ENCODE measurements around the gene SLCO2B1.

DNA sequence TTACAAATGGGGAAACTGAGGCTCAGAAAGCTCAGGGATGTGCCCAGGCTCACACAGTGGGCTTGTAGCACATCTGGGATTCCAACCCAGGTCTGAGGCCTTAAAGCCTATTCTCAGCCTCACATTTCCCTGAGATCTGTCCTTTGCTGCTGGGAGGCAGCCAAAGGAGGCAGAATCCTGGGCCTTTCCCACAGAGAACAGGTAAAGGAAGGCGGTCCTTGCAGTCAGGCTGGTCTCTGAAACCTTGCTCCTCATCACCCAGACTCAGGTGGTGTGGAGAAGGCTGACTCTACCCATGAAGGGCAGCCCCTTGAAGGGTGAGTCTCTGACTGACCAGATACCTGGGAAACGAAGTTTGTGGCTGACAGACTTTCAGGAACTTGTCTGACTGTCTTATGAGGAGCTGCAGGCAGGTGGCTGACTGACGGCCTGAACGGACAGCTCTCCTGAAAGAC, 7.8 kb downstream of the SLCO2B1 start:
- TF ChIP-seq, protein P1, sequence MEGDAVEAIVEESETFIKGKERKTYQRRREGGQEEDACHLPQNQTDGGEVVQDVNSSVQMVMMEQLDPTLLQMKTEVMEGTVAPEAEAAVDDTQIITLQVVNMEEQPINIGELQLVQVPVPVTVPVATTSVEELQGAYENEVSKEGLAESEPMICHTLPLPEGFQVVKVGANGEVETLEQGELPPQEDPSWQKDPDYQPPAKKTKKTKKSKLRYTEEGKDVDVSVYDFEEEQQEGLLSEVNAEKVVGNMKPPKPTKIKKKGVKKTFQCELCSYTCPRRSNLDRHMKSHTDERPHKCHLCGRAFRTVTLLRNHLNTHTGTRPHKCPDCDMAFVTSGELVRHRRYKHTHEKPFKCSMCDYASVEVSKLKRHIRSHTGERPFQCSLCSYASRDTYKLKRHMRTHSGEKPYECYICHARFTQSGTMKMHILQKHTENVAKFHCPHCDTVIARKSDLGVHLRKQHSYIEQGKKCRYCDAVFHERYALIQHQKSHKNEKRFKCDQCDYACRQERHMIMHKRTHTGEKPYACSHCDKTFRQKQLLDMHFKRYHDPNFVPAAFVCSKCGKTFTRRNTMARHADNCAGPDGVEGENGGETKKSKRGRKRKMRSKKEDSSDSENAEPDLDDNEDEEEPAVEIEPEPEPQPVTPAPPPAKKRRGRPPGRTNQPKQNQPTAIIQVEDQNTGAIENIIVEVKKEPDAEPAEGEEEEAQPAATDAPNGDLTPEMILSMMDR (IDR thresholded peaks at IDR 0.05): no peak
- TF ChIP-seq POLR2A (IDR thresholded peaks at IDR 0.05): no peak
